NCI-H1436 treated with DMSO at 0.1 percent for 48 hours (cell line): ENCODE results near the gene MTA1.

Source experiments
- DNase-seq: peaks from one replicate; lab custom pipeline; 2025; lab: John Stamatoyannopoulos, UW

MTA1 gene

DNA sequence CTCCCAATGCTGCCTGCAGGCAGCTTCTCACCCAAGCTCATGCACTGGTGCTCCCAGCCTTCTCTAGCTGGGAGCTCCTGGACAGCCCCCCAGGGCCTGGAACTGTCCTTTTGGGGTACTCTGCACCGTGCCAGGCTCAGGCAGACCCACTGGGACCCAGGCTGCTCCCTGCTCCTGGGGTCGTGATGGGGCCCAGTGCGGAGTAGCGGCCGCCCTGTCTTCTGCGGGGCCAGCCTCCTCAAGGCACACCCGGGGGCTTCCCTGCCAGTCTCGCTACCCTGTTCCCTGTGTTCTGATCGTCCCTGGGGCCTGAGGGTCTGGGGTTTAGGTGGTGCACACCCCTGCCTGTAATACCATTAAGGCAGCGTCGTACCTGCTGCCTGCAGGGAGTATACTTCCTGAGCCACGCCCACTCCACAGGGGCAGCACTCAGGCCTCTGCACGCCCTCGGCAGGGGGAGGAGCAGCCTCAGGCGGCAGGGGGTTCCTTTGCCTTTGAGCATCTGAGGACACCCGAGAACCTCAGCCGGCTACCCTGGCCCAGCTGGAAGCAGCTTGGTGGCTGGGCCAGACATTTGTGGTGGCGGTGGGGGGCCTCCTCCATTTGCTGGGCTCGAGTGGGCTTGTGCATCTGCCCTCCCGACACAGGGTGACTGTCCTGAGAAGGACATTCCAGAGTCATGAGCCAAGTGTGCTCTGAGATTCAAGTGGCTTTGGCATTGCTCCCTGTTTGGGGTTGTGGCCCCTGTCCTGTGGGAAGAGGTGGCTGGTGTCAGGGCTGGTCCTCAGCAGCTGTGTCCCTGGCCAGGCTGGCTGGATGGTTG lies 45.8 kb downstream of the MTA1 start:
- no peak for DNase-seq

DNA sequence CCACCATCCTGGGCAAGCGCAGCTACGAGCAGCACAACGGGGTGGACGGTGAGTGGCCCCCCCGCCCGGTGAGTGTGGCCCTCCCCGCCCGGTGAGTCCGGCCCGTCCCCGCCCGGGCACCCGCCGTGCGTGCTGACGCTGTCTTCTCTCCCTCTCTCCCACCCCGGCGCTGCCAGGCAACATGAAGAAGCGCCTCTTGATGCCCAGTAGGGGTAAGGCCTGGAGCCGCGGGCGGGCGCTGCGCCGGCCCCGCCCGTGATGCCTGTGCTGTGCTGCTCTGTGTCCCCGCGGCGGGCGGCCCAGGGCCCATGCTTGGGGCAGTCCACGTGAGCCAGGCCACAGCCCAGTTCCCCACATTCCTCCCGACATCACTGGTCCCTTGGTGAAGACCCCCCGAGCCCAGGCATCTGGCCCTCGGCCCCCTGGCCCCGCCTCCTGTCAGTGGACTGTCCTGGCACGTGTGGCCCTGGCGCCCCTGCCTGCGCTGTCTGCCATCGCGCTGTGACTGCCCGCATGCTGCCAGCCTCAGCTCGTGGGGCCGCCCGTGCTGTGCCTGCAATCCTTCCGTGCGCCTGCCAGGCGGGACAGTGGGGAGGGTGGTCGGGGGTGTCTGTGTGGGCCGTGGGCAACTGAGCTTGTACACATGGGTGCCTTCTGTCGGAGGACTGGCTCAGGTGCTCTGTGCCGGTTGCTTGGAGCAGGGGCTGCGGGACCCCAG lies 47.1 kb downstream of the MTA1 start:
- DNase-seq: no peak

DNA sequence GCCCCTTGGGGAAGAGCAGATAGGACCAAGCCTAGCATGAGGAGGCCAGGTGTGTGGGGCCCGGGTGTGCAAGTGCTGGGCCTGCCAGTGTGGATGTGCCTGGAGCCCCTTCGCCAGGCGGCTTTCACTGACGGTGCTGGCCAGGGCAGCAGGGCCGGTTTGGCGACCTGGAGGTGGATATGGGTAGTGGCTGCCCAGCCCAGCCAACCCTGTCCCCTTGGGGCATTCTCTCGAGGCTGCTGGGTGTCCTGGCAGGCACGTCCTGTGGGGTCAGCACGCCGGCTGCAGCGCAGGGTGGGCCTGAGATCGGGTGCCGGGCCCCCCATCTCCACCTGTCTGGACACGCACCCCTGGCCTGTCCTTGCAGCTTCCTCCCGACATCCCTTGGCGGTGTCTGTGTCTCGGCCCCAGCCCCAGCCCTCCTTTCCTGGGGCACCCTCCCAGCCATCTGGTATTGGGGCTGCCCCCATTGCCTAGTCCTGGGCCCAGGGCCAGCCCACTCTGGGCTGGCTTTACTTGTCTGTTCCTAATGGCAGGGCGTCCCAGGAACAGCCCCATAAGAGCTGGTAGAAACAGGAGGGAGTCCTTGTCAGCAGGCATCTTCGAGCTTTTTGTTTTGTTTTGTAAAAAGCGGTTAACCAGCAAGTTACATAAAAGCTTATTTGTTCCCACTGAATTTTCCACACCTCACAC lies 47.8 kb downstream of the MTA1 start:
- DNase-seq: no peak

DNA sequence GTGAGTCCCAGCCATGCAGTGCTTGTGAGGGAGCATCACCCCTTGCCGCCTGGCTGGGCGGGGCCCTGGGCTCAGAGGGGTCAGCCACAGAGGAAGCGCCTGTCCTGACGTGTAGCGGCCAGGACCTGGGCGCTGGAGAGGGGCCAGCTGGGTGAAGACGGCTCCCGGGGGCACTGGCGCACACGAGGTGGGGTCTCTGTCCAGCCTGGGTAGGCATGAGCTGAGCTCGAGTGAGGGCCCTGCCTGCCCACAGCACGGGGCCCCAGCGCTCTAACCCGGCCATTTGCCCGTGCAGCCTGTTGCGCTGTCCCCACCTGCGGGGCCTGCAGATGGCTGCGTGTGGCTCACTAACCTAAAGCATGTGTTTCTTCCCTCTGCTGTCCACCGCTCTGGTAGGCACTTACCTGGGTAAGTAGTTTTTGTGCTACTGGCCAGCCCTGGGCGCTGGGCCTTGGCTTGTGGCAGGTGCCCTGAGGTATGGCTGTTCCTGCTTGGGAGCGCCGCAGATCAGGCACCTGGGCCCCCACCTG lies 48.4 kb downstream of the MTA1 start:
- DNase-seq: no peak

- DNase-seq: no peak
These were observed 49.1 kb downstream of the MTA1 start for GRCh38 chr14:105468621-105469241.

DNA sequence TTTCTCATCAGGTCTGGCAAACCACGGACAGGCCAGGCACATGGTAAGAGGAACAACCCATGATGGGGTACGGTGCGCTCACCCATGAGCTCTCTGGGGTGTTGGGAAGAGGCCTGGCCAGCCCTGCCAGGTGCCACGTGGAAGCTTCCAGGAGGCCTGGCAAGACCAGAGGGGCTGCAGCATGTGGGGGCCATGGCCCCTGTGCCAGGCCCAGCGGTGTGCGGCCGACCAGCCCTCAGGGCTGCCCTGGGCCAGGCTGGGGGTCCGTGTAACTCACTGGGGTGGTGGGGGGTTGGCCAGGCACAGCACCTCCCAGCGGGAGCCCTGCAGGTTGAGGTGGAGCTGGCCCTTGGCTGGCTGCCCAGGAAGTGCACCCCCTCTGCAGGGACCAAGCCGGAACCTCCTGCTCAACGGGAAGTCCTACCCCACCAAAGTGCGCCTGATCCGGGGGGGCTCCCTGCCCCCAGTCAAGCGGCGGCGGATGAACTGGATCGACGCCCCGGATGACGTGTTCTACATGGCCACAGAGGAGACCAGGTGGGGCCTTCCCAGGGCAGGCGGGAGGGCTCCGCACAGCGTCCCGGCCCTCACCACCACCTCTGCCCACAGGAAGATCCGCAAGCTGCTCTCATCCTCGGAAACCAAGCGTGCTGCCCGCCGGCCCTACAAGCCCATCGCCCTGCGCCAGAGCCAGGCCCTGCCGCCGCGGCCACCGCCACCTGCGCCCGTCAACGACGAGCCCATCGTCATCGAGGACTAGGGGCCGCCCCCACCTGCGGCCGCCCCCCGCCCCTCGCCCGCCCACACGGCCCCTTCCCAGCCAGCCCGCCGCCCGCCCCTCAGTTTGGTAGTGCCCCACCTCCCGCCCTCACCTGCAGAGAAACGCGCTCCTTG lies 50.1 kb downstream of the MTA1 start:
- DNase-seq: no peak

- DNase-seq: no peak
These were observed 51.0 kb downstream of the MTA1 start for GRCh38 chr14:105470350-105471296.

DNA sequence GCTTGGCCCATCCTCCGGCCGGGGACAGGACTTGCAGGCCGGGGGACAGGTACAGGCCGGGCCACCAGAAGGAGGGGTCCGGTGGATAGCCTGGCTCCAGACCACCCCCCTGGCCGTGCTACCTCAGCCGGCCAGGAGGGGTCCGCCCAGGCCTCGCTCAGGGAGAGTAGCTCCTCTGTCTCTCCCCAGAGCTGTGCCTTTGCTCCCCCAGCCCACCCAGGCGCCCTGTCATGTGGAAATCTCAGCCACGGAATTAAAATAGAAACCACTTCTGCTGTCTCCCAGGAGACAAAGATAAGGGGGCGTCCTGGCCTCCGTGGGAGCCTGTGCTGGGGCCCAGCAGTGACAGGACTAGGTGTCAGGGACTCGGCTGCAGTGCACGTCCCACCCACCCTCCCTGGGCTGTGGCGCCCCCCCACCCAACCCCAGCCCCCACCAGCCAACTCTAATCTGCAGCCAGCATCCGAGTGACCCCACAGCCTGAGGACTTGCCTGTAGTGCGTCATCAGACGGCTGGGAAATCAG lies 51.7 kb downstream of the MTA1 start:
- no peak for DNase-seq

GRCh38 chr14:105471823-105472485 lies 52.3 kb downstream of the MTA1 start:
- DNase-seq: no peak

GRCh38 chr14:105472486-105472991 lies 52.9 kb downstream of the MTA1 start:
- no peak for DNase-seq

- DNase-seq: no peak
These were observed 53.5 kb downstream of the MTA1 start for GRCh38 chr14:105473033-105473676.

GRCh38 chr14:105473677-105474482 lies 54.3 kb downstream of the MTA1 start:
- DNase-seq: no peak

GRCh38 chr14:105474483-105475268 lies 55.0 kb downstream of the MTA1 start, which contains the start of gene CRIP2:
CRIP2 (plus strand) TSS chr14:105474821; CDS start chr14:105474863, 42 bp downstream.
- DNase-seq: no peak

DNA sequence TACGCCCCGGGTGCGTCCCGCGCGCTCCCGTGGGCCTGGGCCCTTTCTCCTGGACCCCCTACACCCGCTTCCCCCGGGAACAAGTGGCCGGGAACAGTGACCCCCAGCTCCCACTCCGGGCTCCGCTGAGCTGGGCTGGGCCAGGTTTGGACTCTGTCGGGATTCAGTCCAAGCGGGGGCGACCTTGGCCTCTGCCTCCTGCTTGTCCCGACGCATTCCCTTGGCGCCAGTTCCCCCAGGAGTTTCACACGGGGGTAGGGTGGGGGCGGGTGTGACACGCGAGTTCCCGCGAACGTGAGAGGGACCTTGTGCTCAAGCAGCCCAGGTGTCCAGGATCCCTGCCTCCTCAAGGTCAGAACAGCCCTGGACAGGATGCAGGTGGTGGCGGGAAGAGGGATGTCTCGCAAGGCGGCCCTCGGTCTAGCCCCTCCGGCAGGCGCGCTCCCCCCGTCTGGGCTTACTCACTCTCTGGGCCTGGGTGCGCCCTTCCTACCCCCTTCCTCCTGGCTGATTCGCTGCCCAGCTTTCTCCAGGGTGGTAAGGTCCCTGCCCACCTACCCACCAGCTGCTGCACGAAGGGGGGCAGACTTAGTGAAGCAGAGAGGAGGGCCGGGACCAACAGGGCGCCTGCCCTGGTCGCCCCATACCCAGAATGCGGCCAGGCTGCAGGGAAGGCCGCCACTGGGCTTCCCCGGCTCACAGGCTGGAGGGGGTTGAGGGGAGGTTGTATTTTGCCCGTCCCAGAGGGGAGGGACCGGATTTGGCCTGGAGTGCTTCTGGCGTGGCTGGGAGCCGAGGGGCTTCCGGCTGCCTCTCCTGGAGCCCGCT lies 55.9 kb downstream of the MTA1 start:
- no peak for DNase-seq

DNA sequence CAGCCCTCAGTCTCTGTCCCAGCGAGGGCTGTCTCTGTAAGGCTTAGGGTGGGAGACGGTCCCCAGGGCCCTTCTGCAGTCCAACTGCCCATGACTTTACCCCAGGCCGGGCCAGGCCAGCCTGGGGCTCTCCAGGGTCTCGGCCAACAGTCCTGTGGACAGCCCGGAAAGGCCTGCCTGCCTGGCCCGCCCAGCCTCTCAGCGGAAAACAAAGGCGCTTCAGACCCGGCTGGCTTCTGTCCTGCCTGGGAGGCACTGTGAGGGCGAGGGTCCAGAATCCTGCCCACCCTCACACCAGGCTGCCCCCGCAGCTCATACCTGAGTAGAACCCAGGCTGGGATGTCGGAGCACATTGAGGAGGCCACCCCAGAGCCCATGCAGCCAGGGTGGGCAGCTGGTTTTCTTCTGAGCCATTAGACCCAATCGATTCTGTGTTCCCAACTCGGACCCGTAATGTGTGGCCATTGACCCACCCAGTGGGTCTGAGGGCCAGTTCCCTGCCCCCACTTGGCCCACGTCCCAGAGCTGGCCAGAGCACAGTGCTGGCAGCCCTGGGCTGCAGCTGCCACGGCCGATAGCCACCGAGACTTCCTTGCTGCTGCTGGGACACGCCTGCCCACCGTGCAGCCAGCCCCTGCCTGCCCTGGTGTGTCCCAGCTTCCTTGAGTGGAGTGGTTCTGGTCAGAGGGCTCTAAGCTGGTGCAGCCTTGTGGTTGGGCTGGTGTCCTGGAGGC lies 56.6 kb downstream of the MTA1 start:
- DNase-seq: no peak
